GM12878 (cell line): Measurements from ENCODE around the gene THOC1. TPM values are rescaled to one million over a fixed set of nuclear protein-coding genes. Genes with fewer than 3 reads are reported as not detected.

Experiments
- ATAC-seq: fragments of 200-7000 bp; cut with Tn5 transposase; 3 replicates; pipeline ENCODE4 v1.9.1; 2020; ENCODE audit warnings: mild to moderate bottlenecking, moderate library complexity
- BruUV-seq: library from RNA; stranded (reverse); fragments of 400-500 nt; replicated peaks from 2 replicates; lab custom pipeline; 2021; lab: Mats Ljungman, UMichigan
- CTCF ChIA-PET: fragments of 300-600 bp; sonication (Branson Sonifier 250); formaldehyde crosslinking; extraction: SDS; loops from one replicate; lab custom pipeline; 2021; ENCODE audit warnings: inconsistent platforms; lab: Yijun Ruan, JAX
- POLR2A ChIA-PET: fragments of 350-600 bp; formaldehyde crosslinking; extraction: SDS; loops from one replicate; lab custom pipeline; 2021; ENCODE audit warnings: inconsistent platforms; lab: Charles Lee
- RAD21 ChIA-PET: fragments of 300-600 bp; sonication (Branson Sonifier 250); formaldehyde crosslinking; loops from one replicate; lab custom pipeline; 2023; ENCODE audit warnings: antibody characterized with exemption; ENCODE audit not compliant: unreplicated experiment; lab: Charles Lee
- SMC1A ChIA-PET: fragments of 300-600 bp; sonication (Branson Sonifier 250); formaldehyde crosslinking; loops from one replicate; lab custom pipeline; 2023; ENCODE audit not compliant: unreplicated experiment, uncharacterized antibody; lab: Charles Lee
- DNase-seq: peaks from one replicate; pipeline ENCODE4 v3.0.0-alpha.2; 2011; ENCODE audit warnings: low read depth, low spot score
- FAIRE-seq: peaks from 3 replicates; lab custom pipeline; 2011; peaks lifted over from hg19 to GRCh38; lab: Jason Lieb, UNC
- H2AFZ ChIP-seq: 2 replicates; pipeline ENCODE4 v1.6.0; 2011; ENCODE audit warnings: low read depth, low read length, control low read depth; ENCODE audit not compliant: control insufficient read depth
- H3K27ac ChIP-seq: 2 replicates; pipeline ENCODE4 v1.5.1; 2011; ENCODE audit warnings: control low read depth; ENCODE audit not compliant: control insufficient read depth, insufficient read depth
- H3K27me3 ChIP-seq, 2 experiments: replicated peaks in 1 of 2; 2 replicates each; pipeline versions ENCODE4 v1.6.0 to v1.6.1; 2011; ENCODE audit warnings: low read length in 1 of 2; ENCODE audit not compliant: control insufficient read depth in 2 of 2, insufficient read depth in 2 of 2
- H3K36me3 ChIP-seq, 2 experiments: 2 replicates each; pipeline ENCODE4 v1.5.1; 2011; ENCODE audit warnings: low read length in 1 of 2; ENCODE audit not compliant: control insufficient read depth in 2 of 2, insufficient read depth in 2 of 2
- H3K4me1 ChIP-seq: 2 replicates; pipeline ENCODE4 v1.6.1; 2011; ENCODE audit warnings: mild to moderate bottlenecking, low read length, moderate library complexity, mixed read lengths; ENCODE audit not compliant: control insufficient read depth, insufficient read depth
- H3K4me2 ChIP-seq: 2 replicates; pipeline ENCODE4 v1.6.0; 2011; ENCODE audit warnings: control low read depth; ENCODE audit not compliant: control insufficient read depth, insufficient read depth
- H3K4me3 ChIP-seq: fragments of 200-600 bp; sonication (generic); 2 replicates; pipeline ENCODE4 v1.5.1; 2016
- H3K79me2 ChIP-seq: 2 replicates; pipeline ENCODE4 v1.6.0; 2011; ENCODE audit warnings: low read length; ENCODE audit not compliant: control insufficient read depth, insufficient read depth
- H3K9ac ChIP-seq: 2 replicates; pipeline ENCODE4 v1.8.0; 2011; ENCODE audit warnings: low read length, control low read depth, mixed read lengths; ENCODE audit not compliant: control insufficient read depth, insufficient read depth
- H3K9me3 ChIP-seq: replicated peaks from 3 replicates; pipeline ENCODE4 v1.5.1; 2011; ENCODE audit warnings: mild to moderate bottlenecking, low read length; ENCODE audit not compliant: control insufficient read depth, insufficient read depth
- H4K20me1 ChIP-seq: 2 replicates; pipeline ENCODE4 v1.6.0; 2011; ENCODE audit not compliant: control insufficient read depth, insufficient read depth
- CHD1 ChIP-seq: IDR thresholded peaks from 2 replicates; pipeline ENCODE4 v1.6.1; 2012; ENCODE audit warnings: low read depth, low read length, improper control_type of control experiment
- EED ChIP-seq: sonication (generic); IDR thresholded peaks from 2 replicates; pipeline ENCODE4 v1.6.1; 2016; ENCODE audit warnings: antibody characterized with exemption, low read depth
- MYB ChIP-seq: fragments of 150-350 bp; IDR thresholded peaks from 2 replicates; pipeline ENCODE4 v1.6.1; 2014; ENCODE audit warnings: mild to moderate bottlenecking, low read depth, low read length, borderline replicate concordance
- NFYB ChIP-seq: IDR thresholded peaks from 2 replicates; pipeline ENCODE4 v1.6.1; 2011; ENCODE audit warnings: low read depth, mild to moderate bottlenecking, low read length, improper control_type of control experiment, moderate library complexity; ENCODE audit not compliant: insufficient read depth
- NR2C1 ChIP-seq: fragments of 450-650 bp; IDR thresholded peaks from 2 replicates; pipeline ENCODE4 v1.6.1; 2017; ENCODE audit warnings: antibody characterized with exemption, mild to moderate bottlenecking, moderate library complexity
- PAX8 ChIP-seq: fragments of 450-650 bp; IDR thresholded peaks from 2 replicates; pipeline ENCODE4 v1.6.1; 2017; ENCODE audit warnings: mild to moderate bottlenecking, moderate library complexity
- STAT1 ChIP-seq: fragments of 450-650 bp; conservative IDR thresholded peaks from 2 replicates; pipeline ENCODE4 v1.6.1; 2014; ENCODE audit warnings: antibody characterized with exemption, mild to moderate bottlenecking
- ZNF384 ChIP-seq: IDR thresholded peaks from 2 replicates; pipeline ENCODE4 v1.6.1; 2012; ENCODE audit warnings: low read depth, mild to moderate bottlenecking, low read length, improper control_type of control experiment, borderline replicate concordance
- WGBS: methylation state at CpG from one replicate; pipeline ENCODE4 v1.1.6; 2016; ENCODE audit warnings: low lambda C conversion rate; ENCODE audit not compliant: insufficient replicate concordance, insufficient coverage; ENCODE audit errors: missing lambda C conversion rate; 5-methylcytosine and 5-hydroxymethylcytosine counted together
- in situ Hi-C: fragments of 300-500 bp; cut with MboI; formaldehyde crosslinking; loops from 9 replicates; pipeline ENCODE4 v1.14.3; 2018; ENCODE audit warnings: mixed read lengths
- intact Hi-C: fragments of 100-400 bp; cut with micrococcal nuclease; formaldehyde crosslinking; loops from one replicate; pipeline ENCODE4 v1.14.2; 2022; ENCODE audit not compliant: unreplicated experiment
- polyA plus RNA-seq, 11 experiments: library from polyadenylated mRNA; depleted of rRNA in 4 of 11; unstranded in 6 of 11; stranded (reverse) in 5 of 11; fragments of >200 nt; fragmentation: Nextera tagmentation in 4 of 11; fragmentation: Illumina TruSeq in 1 of 11; extraction: Ambion mirVana in 4 of 11; extraction: Trizol in 1 of 11; gene quantifications; 1 replicate in 1 of 11; 2 replicates in 10 of 11; pipeline versions ENCODE4 v1.2.1 to v1.2.3, GENCODE V29; 2011 to 2016; ENCODE audit warnings: inconsistent platforms in 2 of 11, missing spikeins in 2 of 11, low read depth in 1 of 11
- total RNA-seq, 4 experiments: library from RNA; depleted of rRNA in 3 of 4; stranded (reverse); fragments of >200 nt in 3 of 4; fragmentation: Illumina TruSeq in 1 of 4; extraction: Trizol in 1 of 4; gene quantifications; 2 replicates each; pipeline versions ENCODE4 v1.2.1 to v1.2.3, GENCODE V29; 2013 to 2021

THOC1 gene
- total and polyA plus RNA-seq, 10 of the 15 experiments (the other 5 are each of a cell fraction or from before 2014, with no cell fraction given): 32.8 to 99.8 (median 49.0) TPM

DNA sequence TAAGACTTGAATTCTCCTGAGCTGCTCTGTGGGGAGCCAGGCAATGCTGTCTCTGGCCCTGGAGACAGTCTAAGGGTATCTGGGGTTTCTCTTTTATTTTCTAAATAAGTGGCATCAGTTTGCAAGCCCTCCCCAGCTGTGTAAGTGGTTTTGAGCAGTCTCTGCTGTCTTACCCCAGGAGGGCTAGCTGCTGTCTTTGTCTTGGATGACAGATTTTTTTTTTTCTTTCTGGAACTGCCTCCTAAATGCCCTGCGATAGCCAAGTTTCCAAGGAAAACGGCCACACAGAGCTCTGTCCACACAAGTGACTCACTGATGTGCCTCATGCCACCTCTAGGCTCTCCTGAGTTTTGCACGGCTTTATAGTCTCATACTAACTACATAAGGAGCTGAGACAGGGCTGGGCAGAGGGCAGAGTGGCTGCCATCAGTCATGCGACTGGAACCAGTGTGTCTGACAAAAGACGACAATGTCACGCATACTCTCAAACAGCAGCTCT, 37.2 kb upstream of the THOC1 start:
- in situ Hi-C loops: no loop called here
- Histone ChIP-seq H3K9me3 (no peaks in the 10 kb centered on the region), H3K4me2 (no peak overlapping the region), H3K9ac (no peak overlapping the region), H3K36me3 (no peaks in the 10 kb centered on the region), H3K27me3 (no peaks in the 10 kb centered on the region), H4K20me1 (no peaks in the 10 kb centered on the region), H3K4me3 (no peak overlapping the region), H2AFZ (no peak overlapping the region), H3K4me1 (no peaks in the 10 kb centered on the region), H3K27ac (no peak overlapping the region), H3K79me2 (no peaks in the 10 kb centered on the region)
- ChIA-PET SMC1A (no interaction called here), RAD21 (no interaction called here), CTCF (interaction anchor here (1.0 kb wide), 1 partner anchor 537 kb away, joined by 3 read pairs; no protein-coding TSS in a partner anchor), POLR2A (no interaction called here)
- ATAC-seq (no peak), FAIRE-seq (no peak), DNase-seq (no peak)
- TF ChIP-seq MYB: no peak
- no peak for TF ChIP-seq CHD1
- TF ChIP-seq PAX8: no peak
- 50% methylated on average over 6 of the region's 6 CpGs for WGBS
- BruUV-seq: no TSS peak
- intact Hi-C loops: no loop called here

DNA sequence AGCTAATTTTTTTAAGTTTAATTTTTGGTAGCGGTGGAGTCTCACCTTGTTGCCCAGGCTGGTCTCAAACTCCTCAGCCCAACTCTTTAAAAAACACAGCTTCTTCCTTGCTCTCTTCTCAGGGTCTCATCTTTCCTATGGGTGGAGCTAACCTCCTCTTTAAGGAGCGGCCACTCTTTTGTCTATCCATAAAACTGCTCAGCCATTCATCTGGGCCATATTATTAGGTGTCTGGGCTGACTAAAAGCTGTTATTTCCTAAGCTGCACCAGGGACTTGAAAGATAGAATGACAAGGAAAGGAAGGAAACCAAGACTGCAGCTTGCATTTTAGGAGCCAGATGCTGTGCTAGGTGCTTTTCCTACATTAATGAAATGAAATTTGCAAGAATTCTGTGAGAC, 35.8 kb upstream of the THOC1 start:
- DNase-seq (no peak), ATAC-seq (no peak), FAIRE-seq (no peak)
- BruUV-seq: no TSS peak
- TF ChIP-seq EED (no peak), ZNF384 (no peak), NFYB (no peak), STAT1 (no peak), NR2C1 (no peak)
- Histone ChIP-seq H3K27me3 (no peaks in the 10 kb centered on the region), H3K9ac (no peak overlapping the region), H2AFZ (no peak overlapping the region), H3K4me3 (no peak overlapping the region), H3K27ac (no peak overlapping the region), H3K4me2 (no peak overlapping the region), H3K9me3 (no peaks in the 10 kb centered on the region), H3K79me2 (no peaks in the 10 kb centered on the region), H4K20me1 (no peaks in the 10 kb centered on the region), H3K4me1 (no peaks in the 10 kb centered on the region), H3K36me3 (no peaks in the 10 kb centered on the region)
- 32% methylated on average over 2 of the region's 2 CpGs for WGBS
- CTCF ChIA-PET: no interaction called here
- RAD21 ChIA-PET: no interaction called here
- SMC1A ChIA-PET: no interaction called here
- intact Hi-C loops (no loop called here), in situ Hi-C loops (no loop called here)
- POLR2A ChIA-PET: no interaction called here
